Cardiac ventricle fibroblast (primary cell): ENCODE measurements around the gene CEP164. TPM values are rescaled to one million over a fixed set of nuclear protein-coding genes. Genes with fewer than 3 reads are reported as not detected.

ENCODE experiments used
- total RNA-seq: library from RNA; depleted of rRNA; stranded (reverse); fragments of >200 nt; gene quantifications from 2 replicates; pipeline ENCODE4 v1.2.3, GENCODE V29; 2015

Gene CEP164
- 13.5 and 20.8 TPM in 2 replicates for total RNA-seq

DNA sequence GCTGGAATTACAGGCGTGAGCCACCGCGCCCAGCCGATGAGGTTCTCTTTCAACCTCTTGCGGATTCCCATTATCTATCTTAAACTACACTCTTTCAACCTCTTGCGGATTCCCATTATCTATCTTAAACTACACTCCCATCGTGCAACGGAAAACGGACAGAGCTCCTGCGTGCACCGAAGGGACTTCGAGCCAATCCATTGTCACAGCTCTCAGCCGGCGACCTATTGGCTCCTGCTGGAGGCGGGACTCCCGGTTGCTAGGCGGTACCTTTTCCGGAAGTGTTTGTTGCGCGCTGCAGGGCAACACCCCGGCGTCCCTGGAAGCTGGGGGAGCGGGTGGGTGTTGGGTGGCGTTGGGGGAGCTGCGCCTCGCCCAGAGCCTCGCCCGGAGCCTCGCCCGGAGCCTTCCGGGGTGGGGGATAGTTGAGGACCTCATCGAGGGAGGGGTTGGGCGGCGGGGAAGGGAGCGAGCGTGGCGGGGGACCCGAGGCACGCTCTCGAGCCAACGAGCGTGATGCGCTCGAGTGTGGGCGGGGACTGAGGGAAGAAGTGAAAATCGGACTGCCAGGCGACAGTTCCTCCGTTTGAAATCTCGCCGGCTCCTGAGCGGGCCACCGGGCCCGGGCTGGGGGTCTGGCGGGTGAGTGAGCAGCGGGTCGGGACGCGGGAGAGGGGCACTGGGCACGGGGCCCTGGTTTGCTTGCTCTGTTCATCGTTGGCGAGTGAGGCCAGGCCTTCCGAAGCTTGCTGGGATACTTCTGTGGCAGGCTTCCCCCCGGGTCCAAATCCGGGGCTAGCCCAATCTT lies at the start of gene CEP164:
Gene CEP164 (plus strand): TSS at position 288 of the 808 bp plus-strand sequence. CDS start 10,733 bp downstream, outside the sequence.

DNA sequence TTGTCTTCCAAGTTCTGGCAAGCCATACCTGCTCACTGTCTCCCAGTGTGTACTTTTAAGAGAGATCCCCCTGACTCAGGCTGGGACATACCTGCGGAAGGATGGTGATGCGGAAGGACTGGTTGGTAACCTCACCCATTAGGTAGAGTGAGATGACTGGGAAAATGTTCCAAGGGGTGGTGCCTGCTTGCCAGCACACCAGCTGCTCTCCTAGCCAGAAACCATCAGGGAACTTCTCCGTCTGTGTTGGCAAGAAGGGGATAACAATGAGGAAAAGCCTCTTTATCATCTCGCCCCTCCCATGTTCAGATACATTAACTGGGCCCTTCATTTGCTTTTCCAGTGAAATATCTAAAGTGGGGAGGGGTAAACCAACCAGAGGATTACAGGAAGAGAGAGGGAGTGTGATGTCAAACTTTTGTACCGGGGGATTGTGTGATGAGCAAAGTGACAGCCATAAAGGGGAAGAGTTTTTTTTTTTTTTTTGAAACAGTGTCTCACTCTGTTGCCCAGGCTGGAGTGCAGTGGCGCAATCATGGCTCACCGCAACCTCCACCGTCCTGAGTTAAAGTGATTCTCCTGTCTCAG lies 36.8 kb upstream of the CEP164 start, which contains the start of gene BACE1-AS:
Gene BACE1-AS (plus strand): TSS at position 538 of the 588 bp plus-strand sequence.

DNA sequence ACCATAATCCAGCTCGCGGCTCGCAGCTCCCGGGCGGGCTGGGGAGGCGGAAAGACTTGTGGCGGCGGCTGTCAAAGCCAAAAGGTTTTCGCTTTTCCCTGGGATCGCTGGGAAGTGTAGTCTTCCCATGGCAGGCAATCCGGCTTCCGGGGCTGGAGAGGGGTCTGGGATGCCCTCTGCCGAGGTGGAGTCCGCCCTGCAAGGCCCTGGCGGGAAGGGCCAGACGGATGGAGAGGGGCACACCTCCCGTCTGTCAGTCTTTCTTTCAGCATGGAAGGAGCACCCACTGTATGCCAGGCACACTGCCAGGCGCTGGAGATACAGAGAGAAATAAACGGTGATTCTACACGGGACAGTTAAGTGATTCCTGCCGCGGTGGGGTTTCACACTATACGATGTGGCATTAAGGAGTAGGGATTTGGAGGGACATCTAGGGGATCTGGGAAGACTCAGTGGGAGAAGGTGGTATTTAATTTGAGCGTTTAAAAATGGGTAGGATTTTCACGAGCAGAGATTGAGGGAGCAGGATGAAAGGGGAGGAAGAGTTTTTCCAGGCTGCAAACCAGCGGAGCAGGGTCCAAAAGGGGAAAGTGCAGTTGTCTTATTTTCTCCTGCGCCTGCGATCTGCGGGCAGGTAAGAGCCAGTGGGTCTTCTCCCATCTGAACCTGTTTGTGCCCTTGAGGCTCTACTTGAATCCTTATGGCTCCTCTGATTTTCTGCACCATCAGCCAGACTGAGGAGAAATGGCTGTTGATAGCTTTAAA lies 11.3 kb upstream of the CEP164 start, which contains the start of gene BACE1:
Gene BACE1 (minus strand): TSS at position 60 of the 765 bp plus-strand sequence. CDS start 461 bp downstream, outside the sequence.

Other genes starting within 250 kb of the CEP164 start
- gene SIK3, start 229.4 kb upstream of the CEP164 start, total RNA-seq = 15.4 and 26.9 TPM in 2 replicates
- gene PAFAH1B2, start 183.6 kb upstream of the CEP164 start, total RNA-seq = 46.2 and 53.0 TPM in 2 replicates
- 36.5 and 50.5 TPM in 2 replicates for gene SIDT2, start 149.1 kb upstream of the CEP164 start, total RNA-seq
- gene TAGLN, start 128.5 kb upstream of the CEP164 start, total RNA-seq = 261 and 306 TPM in 2 replicates
- gene PCSK7, start 95.8 kb upstream of the CEP164 start, total RNA-seq = 24.5 and 39.0 TPM in 2 replicates
- gene RNF214, start 95.2 kb upstream of the CEP164 start, total RNA-seq = 8.7 and 9.5 TPM in 2 replicates
- 2.8 and 3.2 TPM in 2 replicates for gene BACE1-AS, start 36.5 kb upstream of the CEP164 start, total RNA-seq
- gene BACE1, start 11.6 kb upstream of the CEP164 start, total RNA-seq = 44.4 and 53.9 TPM in 2 replicates